Endodermal cell (in vitro differentiated cells): ENCODE results near the gene BRD7. TPM values are rescaled to one million over a fixed set of nuclear protein-coding genes. Genes with fewer than 3 reads are reported as not detected.
A peak's percentile ranks its signal among the peaks of the same experiment; 100 is the strongest.

Experiments
- DNase-seq: peaks from one replicate; pipeline ENCODE4 v3.0.0-alpha.2; 2017
- H3K27ac ChIP-seq: 2 replicates; pipeline ENCODE4 v1.5.1; 2013; ENCODE audit warnings: mild to moderate bottlenecking, low read depth, low read length, moderate library complexity
- H3K27me3 ChIP-seq: 2 replicates; pipeline ENCODE4 v1.6.1; 2013; ENCODE audit warnings: mild to moderate bottlenecking, low read length, moderate library complexity; ENCODE audit not compliant: insufficient read depth, control insufficient read depth, poor library complexity, severe bottlenecking
- H3K36me3 ChIP-seq: 2 replicates; pipeline ENCODE4 v1.7.0; 2013; ENCODE audit warnings: mild to moderate bottlenecking, low read length, moderate library complexity; ENCODE audit not compliant: control insufficient read depth, insufficient read depth
- H3K4me1 ChIP-seq: one replicate; pipeline ENCODE4 v1.7.0; 2013; ENCODE audit warnings: low read length; ENCODE audit not compliant: control insufficient read depth, insufficient read depth
- H3K4me3 ChIP-seq: 2 replicates; pipeline ENCODE4 v1.5.1; 2013; ENCODE audit warnings: mild to moderate bottlenecking, low read length, moderate library complexity
- H3K9ac ChIP-seq: 2 replicates; pipeline ENCODE4 v1.6.1; 2013; ENCODE audit warnings: mild to moderate bottlenecking, low read length, moderate library complexity; ENCODE audit not compliant: poor library complexity, severe bottlenecking; ENCODE audit errors: extremely low read depth
- H3K9me3 ChIP-seq: 2 replicates; pipeline ENCODE4 v1.6.1; 2013; ENCODE audit warnings: mild to moderate bottlenecking, low read length, moderate library complexity; ENCODE audit not compliant: control insufficient read depth
- H3K27ac Mint-ChIP-seq: 2 replicates; pipeline ENCODE4 v1.8.0; 2020; ENCODE audit warnings: mixed read lengths
- H3K27me3 Mint-ChIP-seq: 2 replicates; pipeline ENCODE4 v1.8.0; 2021; ENCODE audit warnings: mild to moderate bottlenecking, mixed read lengths; ENCODE audit not compliant: insufficient read depth
- H3K36me3 Mint-ChIP-seq: 2 replicates; pipeline ENCODE4 v1.8.0; 2020; ENCODE audit warnings: low read depth, mixed read lengths
- H3K4me1 Mint-ChIP-seq: 2 replicates; pipeline ENCODE4 v1.8.0; 2020; ENCODE audit warnings: mixed read lengths
- H3K4me3 Mint-ChIP-seq: 2 replicates; pipeline ENCODE4 v1.8.0; 2020; ENCODE audit warnings: mild to moderate bottlenecking, moderate library complexity, mixed read lengths
- H3K9me3 Mint-ChIP-seq: 2 replicates; pipeline ENCODE4 v1.8.0; 2020; ENCODE audit warnings: mild to moderate bottlenecking, mixed read lengths
- WGBS, 2 experiments: methylation state at CpG; one replicate each; pipeline versions ENCODE4 v1.1.5 to v1.1.7; 2013; ENCODE audit warnings: missing lambda C conversion rate in 2 of 2, mixed read lengths in 1 of 2; ENCODE audit not compliant: insufficient coverage in 1 of 2, insufficient read length in 1 of 2; 5-methylcytosine and 5-hydroxymethylcytosine counted together
- total RNA-seq, 2 donors: library from RNA; stranded (reverse); fragmentation: NEBNext Ultra II Directional in 1 of 2; extraction: Animal tissue kit (Norgen Biotek cat#: 25700) in 1 of 2; gene quantifications; 2 replicates in 1 of 2; 3 replicates in 1 of 2; pipeline ENCODE4 v1.2.1, GENCODE V29; 2021
- TF ChIP-seq, protein P1 (sequence below): fragments of 200-600 bp; sonication (generic); conservative IDR thresholded peaks from 2 replicates; pipeline ENCODE4 v1.5.0; 2021; ENCODE audit warnings: antibody characterized with exemption, mild to moderate bottlenecking

Gene BRD7
- total RNA-seq, 2 donors from 2014 or later: 125 to 163 TPM

DNA sequence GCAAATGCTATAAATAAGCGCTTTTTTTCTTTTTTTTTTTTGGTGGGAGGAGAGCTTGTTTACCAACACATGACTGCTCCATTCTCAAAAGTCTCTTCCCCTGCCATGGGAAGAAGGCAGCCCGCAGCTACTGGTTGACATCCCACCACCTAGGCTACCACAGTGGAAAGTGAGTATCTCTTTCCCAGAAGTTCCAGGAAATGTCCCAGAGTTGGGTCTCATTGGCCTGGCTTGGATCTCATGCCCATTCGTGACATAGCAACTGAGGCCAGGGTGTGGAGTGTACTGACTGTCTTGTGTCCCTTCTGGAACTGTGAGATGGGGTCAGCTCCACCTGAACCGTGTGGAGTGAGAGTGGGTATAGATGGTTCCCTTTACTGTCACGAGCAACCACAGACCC lies 29.5 kb upstream of the BRD7 start:
- Mint-ChIP-seq H3K27ac (no peak overlapping the region), H3K9me3 (no peaks in the 10 kb centered on the region), H3K27me3 (no peaks in the 10 kb centered on the region), H3K36me3 (no peaks in the 10 kb centered on the region), H3K4me3 (no peak overlapping the region), H3K4me1 (peaks cover 5% of the 10 kb centered on the region)
- Histone ChIP-seq H3K36me3 (no peaks in the 10 kb centered on the region), H3K4me1 (no peaks in the 10 kb centered on the region), H3K9ac (no peak overlapping the region), H3K9me3 (no peaks in the 10 kb centered on the region), H3K27ac (no peak overlapping the region), H3K4me3 (no peak overlapping the region), H3K27me3 (no peaks in the 10 kb centered on the region)
- no peak for DNase-seq
- TF ChIP-seq, protein P1, sequence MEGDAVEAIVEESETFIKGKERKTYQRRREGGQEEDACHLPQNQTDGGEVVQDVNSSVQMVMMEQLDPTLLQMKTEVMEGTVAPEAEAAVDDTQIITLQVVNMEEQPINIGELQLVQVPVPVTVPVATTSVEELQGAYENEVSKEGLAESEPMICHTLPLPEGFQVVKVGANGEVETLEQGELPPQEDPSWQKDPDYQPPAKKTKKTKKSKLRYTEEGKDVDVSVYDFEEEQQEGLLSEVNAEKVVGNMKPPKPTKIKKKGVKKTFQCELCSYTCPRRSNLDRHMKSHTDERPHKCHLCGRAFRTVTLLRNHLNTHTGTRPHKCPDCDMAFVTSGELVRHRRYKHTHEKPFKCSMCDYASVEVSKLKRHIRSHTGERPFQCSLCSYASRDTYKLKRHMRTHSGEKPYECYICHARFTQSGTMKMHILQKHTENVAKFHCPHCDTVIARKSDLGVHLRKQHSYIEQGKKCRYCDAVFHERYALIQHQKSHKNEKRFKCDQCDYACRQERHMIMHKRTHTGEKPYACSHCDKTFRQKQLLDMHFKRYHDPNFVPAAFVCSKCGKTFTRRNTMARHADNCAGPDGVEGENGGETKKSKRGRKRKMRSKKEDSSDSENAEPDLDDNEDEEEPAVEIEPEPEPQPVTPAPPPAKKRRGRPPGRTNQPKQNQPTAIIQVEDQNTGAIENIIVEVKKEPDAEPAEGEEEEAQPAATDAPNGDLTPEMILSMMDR: no peak
- 96 to 100% methylated on average over 1 to 5 of the region's 5 CpGs for WGBS, 2 experiments

DNA sequence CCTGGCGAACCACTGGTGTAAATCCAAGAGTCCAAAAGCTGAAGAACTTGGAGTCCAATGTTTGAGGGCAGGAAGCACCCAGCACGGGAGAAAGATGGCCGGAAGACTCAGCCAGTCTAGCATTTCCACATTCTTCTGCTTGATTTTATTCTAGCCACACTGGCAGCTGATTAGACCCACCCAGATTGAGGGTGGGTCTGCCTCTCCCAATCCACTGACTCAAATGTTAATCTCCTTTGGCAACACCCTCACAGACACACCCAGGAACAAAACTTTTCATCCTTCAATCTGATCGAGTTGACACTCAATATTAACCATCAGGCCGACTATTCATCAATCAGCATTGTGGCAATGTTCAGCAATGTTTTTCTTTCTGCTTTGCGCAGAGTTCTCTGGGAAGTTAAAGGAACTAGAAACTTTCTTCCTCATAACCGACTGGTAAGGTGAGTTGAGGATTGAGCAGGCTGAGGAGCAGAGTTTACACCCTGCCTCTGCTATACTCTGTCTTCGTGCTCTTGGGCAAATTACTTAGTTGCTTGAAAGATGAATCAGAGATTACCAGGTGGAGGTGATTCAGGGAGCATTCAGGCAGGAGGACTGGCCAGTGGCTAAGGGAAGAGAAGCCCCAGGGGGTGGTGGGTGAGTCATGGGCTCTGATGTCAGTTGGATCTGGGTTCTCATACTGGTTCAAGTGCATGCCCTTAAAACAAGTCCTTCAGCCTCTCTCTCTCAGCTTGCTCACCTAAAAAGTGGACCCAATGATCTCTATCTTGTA lies 28.2 kb upstream of the BRD7 start:
- Mint-ChIP-seq H3K36me3 (no peaks in the 10 kb centered on the region), H3K9me3 (no peaks in the 10 kb centered on the region), H3K4me1 (peaks cover 5% of the 10 kb centered on the region), H3K27me3 (no peaks in the 10 kb centered on the region), H3K27ac (no peak overlapping the region), H3K4me3 (no peak overlapping the region)
- 87 to 89% methylated on average over 6 to 8 of the region's 8 CpGs for WGBS, 2 experiments
- Histone ChIP-seq H3K9me3 (no peaks in the 10 kb centered on the region), H3K36me3 (no peaks in the 10 kb centered on the region), H3K4me1 (no peaks in the 10 kb centered on the region), H3K27ac (no peak overlapping the region), H3K4me3 (no peak overlapping the region), H3K9ac (no peak overlapping the region), H3K27me3 (no peaks in the 10 kb centered on the region)
- TF ChIP-seq, protein P1: no peak
- DNase-seq: peak; percentile 85

GRCh38 chr16:50395763-50396710 lies 27.2 kb upstream of the BRD7 start:
- DNase-seq: no peak
- no peaks in the 10 kb centered on the region for H3K9me3 ChIP-seq
- WGBS, 2 experiments: 96 to 100% methylated on average over 7 to 10 of the region's 10 CpGs
- Mint-ChIP-seq H3K27me3 (no peaks in the 10 kb centered on the region), H3K27ac (no peak overlapping the region), H3K36me3 (no peaks in the 10 kb centered on the region), H3K9me3 (no peaks in the 10 kb centered on the region), H3K4me1 (peaks cover 7% of the 10 kb centered on the region), H3K4me3 (no peak overlapping the region)
- H3K4me1 ChIP-seq: no peaks in the 10 kb centered on the region
- H3K4me3 ChIP-seq: no peak overlapping the region
- H3K27ac ChIP-seq: no peak overlapping the region
- H3K9ac ChIP-seq: no peak overlapping the region
- H3K27me3 ChIP-seq: no peaks in the 10 kb centered on the region
- TF ChIP-seq, protein P1: no peak
- H3K36me3 ChIP-seq: no peaks in the 10 kb centered on the region
